Stimulated activated CD4-positive, alpha-beta T cell treated with anti-CD3 and anti-CD28 coated beads, Interleukin-4, amount 100 ng/mL, for 24 hours (primary cell): ENCODE results near the gene IFRD1.
"Not testable (repeated sequence)": the region's sequence is repeated elsewhere in the genome, so short reads cannot be mapped to it uniquely, and the experiment has no call there.

Source experiments
- DNase-seq: peaks from one replicate; pipeline ENCODE4 v3.0.0-alpha.2; 2020

IFRD1 gene

GRCh38 chr7:112492186-112492585, 41.9 kb downstream of the IFRD1 start:
- DNase-seq: no peak

GRCh38 chr7:112494656-112495055, 44.4 kb downstream of the IFRD1 start:
- no peak for DNase-seq

GRCh38 chr7:112495156-112495788, 45.0 kb downstream of the IFRD1 start:
- DNase-seq: no peak

- peak; percentile 48 for DNase-seq
Observed at GRCh38 chr7:112495810-112496462, 45.7 kb downstream of the IFRD1 start.

GRCh38 chr7:112497481-112497880, 47.2 kb downstream of the IFRD1 start:
- no peak for DNase-seq

- no peak for DNase-seq
Observed at GRCh38 chr7:112500619-112501018, 50.4 kb downstream of the IFRD1 start.

- no peak for DNase-seq
Observed at GRCh38 chr7:112501801-112502503, 51.7 kb downstream of the IFRD1 start.

GRCh38 chr7:112502700-112503099, 52.4 kb downstream of the IFRD1 start:
- DNase-seq: no peak

- DNase-seq: no peak
Observed at GRCh38 chr7:112503361-112503972, 53.2 kb downstream of the IFRD1 start.

- DNase-seq: no peak
Observed at GRCh38 chr7:112504093-112504695, 53.9 kb downstream of the IFRD1 start.

GRCh38 chr7:112505495-112505894, 55.2 kb downstream of the IFRD1 start:
- no peak for DNase-seq

GRCh38 chr7:112508404-112508803, 58.1 kb downstream of the IFRD1 start:
- no peak for DNase-seq

- no peak for DNase-seq
Observed at GRCh38 chr7:112509402-112509801, 59.1 kb downstream of the IFRD1 start.

GRCh38 chr7:112510001-112510742, 59.9 kb downstream of the IFRD1 start:
- no peak for DNase-seq

GRCh38 chr7:112510743-112511110, 60.5 kb downstream of the IFRD1 start:
- DNase-seq: no peak

- no peak for DNase-seq
Observed at GRCh38 chr7:112511451-112512202, 61.4 kb downstream of the IFRD1 start.

- DNase-seq: no peak
Observed at GRCh38 chr7:112512451-112513210, 62.4 kb downstream of the IFRD1 start.

GRCh38 chr7:112515989-112516388, 65.7 kb downstream of the IFRD1 start:
- no peak for DNase-seq

- not testable (repeated sequence) for DNase-seq
Observed at GRCh38 chr7:112516418-112516817, 66.2 kb downstream of the IFRD1 start.

- no peak for DNase-seq
Observed at GRCh38 chr7:112517487-112517886, 67.2 kb downstream of the IFRD1 start.

- no peak for DNase-seq
Observed at GRCh38 chr7:112520787-112521186, 70.5 kb downstream of the IFRD1 start.
